K562 (cell line): ENCODE measurements around the gene RBPJL. TPM values are rescaled to one million over a fixed set of nuclear protein-coding genes. Genes with fewer than 3 reads are reported as not detected.
A peak's percentile ranks its signal among the peaks of the same experiment; 100 is the strongest.

ENCODE experiments used
- ATAC-seq: fragments of 200-7000 bp; cut with Tn5 transposase; 3 replicates; pipeline ENCODE4 v1.9.1; 2020; ENCODE audit warnings: moderate library complexity
- BruUV-seq: library from RNA; stranded (reverse); fragments of 400-500 nt; replicated peaks from 2 replicates; lab custom pipeline; 2021; lab: Mats Ljungman, UMichigan
- CTCF ChIA-PET: fragments of 300-600 bp; formaldehyde crosslinking; extraction: SDS; loops from one replicate; lab custom pipeline; 2021; ENCODE audit warnings: low intra/inter-chr PET ratio; lab: Yijun Ruan, JAX
- POLR2A ChIA-PET: fragments of 300-600, 350-650 bp; sonication (Branson Sonifier 250); formaldehyde crosslinking; extraction: SDS; loops from one replicate; lab custom pipeline; 2021; ENCODE audit warnings: antibody characterized with exemption, inconsistent platforms; lab: Yijun Ruan, JAX
- DNase-seq, 4 experiments: peaks; one replicate each; pipeline versions ENCODE4 v3.0.0 to v3.0.0-alpha.2; 2011 to 2018; ENCODE audit warnings: low spot score in 3 of 4, mixed read lengths in 3 of 4; ENCODE audit errors: extremely low read depth in 1 of 4
- FAIRE-seq: peaks from 2 replicates; lab custom pipeline; 2011; peaks lifted over from hg19 to GRCh38; lab: Jason Lieb, UNC
- H2AFZ ChIP-seq: 2 replicates; pipeline ENCODE4 v1.6.0; 2011; ENCODE audit warnings: low read depth, low read length, control low read depth, inconsistent platforms
- H3K27ac ChIP-seq: fragments of 200-600 bp; 3 replicates; pipeline ENCODE4 v1.8.0; 2011; ENCODE audit warnings: low read depth, mild to moderate bottlenecking, control low read depth, inconsistent platforms, low read length, moderate library complexity, mixed read lengths; ENCODE audit errors: extremely low read depth
- H3K27me3 ChIP-seq, 2 experiments: fragments of 300-600 bp in 1 of 2; 2 replicates in 1 of 2; 3 replicates in 1 of 2; pipeline versions ENCODE4 v1.6.0 to v1.8.0; 2011; ENCODE audit warnings: inconsistent platforms in 2 of 2, low read length in 2 of 2, mild to moderate bottlenecking in 1 of 2, mixed read lengths in 1 of 2, moderate library complexity in 1 of 2; ENCODE audit not compliant: control insufficient read depth in 2 of 2, insufficient read depth in 2 of 2
- H3K36me3 ChIP-seq: fragments of 300-600 bp; 3 replicates; pipeline ENCODE4 v1.8.0; 2011; ENCODE audit warnings: mild to moderate bottlenecking, low read length, inconsistent platforms; ENCODE audit not compliant: control insufficient read depth, insufficient read depth
- H3K4me1 ChIP-seq, 2 experiments: fragments of 200-600 bp in 1 of 2; replicated peaks in 1 of 2; 2 replicates in 1 of 2; 3 replicates in 1 of 2; pipeline versions ENCODE4 v1.5.1 to v1.8.0; 2011; ENCODE audit warnings: inconsistent platforms in 2 of 2, low read length in 2 of 2, mild to moderate bottlenecking in 1 of 2, mixed read lengths in 1 of 2, moderate library complexity in 1 of 2; ENCODE audit not compliant: control insufficient read depth in 2 of 2, insufficient read depth in 2 of 2
- H3K4me2 ChIP-seq: 2 replicates; pipeline ENCODE4 v1.6.1; 2011; ENCODE audit warnings: low read length, control low read depth, inconsistent platforms, mixed read lengths; ENCODE audit not compliant: insufficient read depth
- H3K4me3 ChIP-seq: fragments of 200-600 bp; sonication (generic), shearing (Covaris generic); 2 replicates; pipeline ENCODE4 v1.5.1; 2016; ENCODE audit warnings: control low read depth, inconsistent platforms
- H3K79me2 ChIP-seq: fragments of 200-600 bp; 3 replicates; pipeline ENCODE4 v1.8.0; 2011; ENCODE audit warnings: low read length, inconsistent platforms; ENCODE audit not compliant: control insufficient read depth, insufficient read depth
- H3K9ac ChIP-seq, 2 experiments: 2 replicates each; pipeline versions ENCODE4 v1.6.0 to v1.6.1; 2011; ENCODE audit warnings: low read depth in 2 of 2, low read length in 2 of 2, control low read depth in 1 of 2, inconsistent platforms in 1 of 2, mild to moderate bottlenecking in 1 of 2, mixed read lengths in 1 of 2; ENCODE audit not compliant: insufficient read depth in 1 of 2
- H3K9me1 ChIP-seq: one replicate; pipeline ENCODE4 v1.6.0; 2011; ENCODE audit warnings: inconsistent platforms, mild to moderate bottlenecking, low read length, moderate library complexity; ENCODE audit not compliant: control insufficient read depth, insufficient read depth
- H3K9me3 ChIP-seq: replicated peaks from 2 replicates; pipeline ENCODE4 v1.5.1; 2011; ENCODE audit warnings: low read depth, low read length, inconsistent platforms; ENCODE audit not compliant: control insufficient read depth, insufficient read depth
- H4K20me1 ChIP-seq: replicated peaks from 2 replicates; pipeline ENCODE4 v1.6.1; 2011; ENCODE audit warnings: low read length, inconsistent platforms, mixed read lengths; ENCODE audit not compliant: control insufficient read depth, insufficient read depth
- BCOR ChIP-seq: fragments of 450-650 bp; IDR thresholded peaks from 2 replicates; pipeline ENCODE4 v1.6.1; 2016
- C11orf30 ChIP-seq: fragments of 450-650 bp; IDR thresholded peaks from 2 replicates; pipeline ENCODE4 v1.6.1; 2016; ENCODE audit warnings: low read depth, mild to moderate bottlenecking
- FIP1L1 ChIP-seq: fragments of 200-400 bp; formaldehyde crosslinking; IDR thresholded peaks from 2 replicates; pipeline ENCODE4 v1.6.1; 2018; ENCODE audit warnings: mild to moderate bottlenecking, low read depth, low read length; ENCODE audit not compliant: poor library complexity, severe bottlenecking
- FOXJ2 ChIP-seq: fragments of 200-800 bp; sonication (Bioruptor generic); IDR thresholded peaks from 2 replicates; pipeline ENCODE4 v1.6.1; 2016; ENCODE audit warnings: missing genetic modification characterization, missing compliant biosample characterization
- HDAC6 ChIP-seq: IDR thresholded peaks from 2 replicates; pipeline ENCODE4 v1.6.1; 2012; ENCODE audit warnings: low read depth, mild to moderate bottlenecking, control low read depth, inconsistent platforms, low read length, moderate library complexity
- NCOA2 ChIP-seq, 2 experiments: fragments of 450-650 bp; IDR thresholded peaks; 2 replicates each; pipeline ENCODE4 v1.6.1; 2018; ENCODE audit warnings: mild to moderate bottlenecking in 2 of 2, moderate library complexity in 1 of 2; ENCODE audit not compliant: partially characterized antibody in 2 of 2
- NFATC3 ChIP-seq: fragments of 450-650 bp; IDR thresholded peaks from 2 replicates; pipeline ENCODE4 v1.6.1; 2017; ENCODE audit warnings: mild to moderate bottlenecking
- RCOR1 ChIP-seq, 2 experiments: IDR thresholded peaks; 2 replicates each; pipeline ENCODE4 v1.6.1; 2012; ENCODE audit warnings: low read depth in 2 of 2, low read length in 2 of 2, borderline replicate concordance in 1 of 2, improper control_type of control experiment in 1 of 2
- RFX7 ChIP-seq: fragments of 250-450 bp; sonication (Bioruptor Pico); IDR thresholded peaks from 2 replicates; pipeline ENCODE4 v1.5.1; 2021; ENCODE audit warnings: mild to moderate bottlenecking
- STAG1 ChIP-seq: sonication (generic); formaldehyde crosslinking; IDR thresholded peaks from 2 replicates; pipeline ENCODE4 v1.5.0; 2020; ENCODE audit warnings: missing genetic modification reagents, borderline replicate concordance
- STAT5A ChIP-seq: IDR thresholded peaks from 2 replicates; pipeline ENCODE4 v1.6.1; 2012; ENCODE audit warnings: low read length, inconsistent platforms, borderline replicate concordance
- STAT5B ChIP-seq: fragments of 250-450 bp; sonication (Bioruptor Pico); IDR thresholded peaks from 2 replicates; pipeline ENCODE4 v1.8.0; 2021; ENCODE audit warnings: mild to moderate bottlenecking, inconsistent platforms
- TAF15 ChIP-seq: fragments of 200-400 bp; formaldehyde crosslinking; IDR thresholded peaks from 2 replicates; pipeline ENCODE4 v1.6.1; 2017; ENCODE audit warnings: mild to moderate bottlenecking, low read depth, low read length, moderate library complexity
- XRCC5 ChIP-seq: fragments of 200-400 bp; formaldehyde crosslinking; IDR thresholded peaks from 2 replicates; pipeline ENCODE4 v1.6.1; 2017; ENCODE audit warnings: low read depth, mild to moderate bottlenecking, low read length
- ZNF165 ChIP-seq: fragments of 250-450 bp; sonication (Bioruptor Pico); IDR thresholded peaks from 2 replicates; pipeline ENCODE4 v1.4.0; 2020; ENCODE audit warnings: borderline replicate concordance
- ZNF354B ChIP-seq: fragments of 250-450 bp; sonication (Bioruptor Pico); IDR thresholded peaks from 2 replicates; pipeline ENCODE4 v1.4.0; 2020
- WGBS: fragments of 100-300 bp; shearing (Covaris generic); methylation state at CpG from one replicate; pipeline ENCODE4 v1.1.6; 2016; ENCODE audit warnings: low coverage, mixed read lengths; ENCODE audit not compliant: insufficient coverage; ENCODE audit errors: missing lambda C conversion rate; 5-methylcytosine and 5-hydroxymethylcytosine counted together
- in situ Hi-C: fragments of 300-500 bp; cut with MboI; formaldehyde crosslinking; loops from 4 replicates; pipeline ENCODE4 v1.15.0; 2018; ENCODE audit warnings: inconsistent platforms, mixed read lengths
- intact Hi-C: fragments of 100-400 bp; cut with micrococcal nuclease; formaldehyde crosslinking; loops from 2 replicates; pipeline ENCODE4 v1.14.2; 2022
- polyA plus RNA-seq, 8 experiments: library from polyadenylated mRNA; depleted of rRNA in 4 of 8; stranded (reverse) in 5 of 8; unstranded in 3 of 8; fragments of >200 nt; fragmentation: Nextera tagmentation in 2 of 8; fragmentation: Illumina TruSeq in 1 of 8; extraction: Ambion mirVana in 2 of 8; extraction: Trizol in 1 of 8; gene quantifications; 2 replicates each; pipeline versions ENCODE4 v1.2.1 to v1.2.3, GENCODE V29; 2011 to 2014; ENCODE audit warnings: inconsistent platforms in 1 of 8, missing spikeins in 1 of 8
- total RNA-seq, 7 experiments: library from RNA; depleted of rRNA in 6 of 7; stranded (reverse); fragments of >200 nt in 6 of 7; fragmentation: Illumina TruSeq in 2 of 7; extraction: Trizol in 2 of 7; gene quantifications; 2 replicates each; pipeline versions ENCODE4 v1.2.1 to v1.2.3, GENCODE V29; 2011 to 2021; ENCODE audit warnings: low replicate concordance in 1 of 7
- TF ChIP-seq, protein P1 (sequence below): fragments of 450-650 bp; formaldehyde crosslinking; IDR thresholded peaks from 2 replicates; pipeline ENCODE4 v1.4.0; 2020; ENCODE audit warnings: mild to moderate bottlenecking, mixed read lengths
- TF ChIP-seq, protein P2 (sequence below): conservative IDR thresholded peaks from 2 replicates; pipeline ENCODE4 v1.6.1; 2011; ENCODE audit warnings: low read depth, mild to moderate bottlenecking, low read length; ENCODE audit not compliant: control insufficient read depth
- TF ChIP-seq, protein P3 (sequence below): fragments of 450-650 bp; formaldehyde crosslinking; IDR thresholded peaks from 2 replicates; pipeline ENCODE4 v1.4.0; 2022; ENCODE audit warnings: missing genetic modification characterization

RBPJL gene
- total and polyA plus RNA-seq, 9 of the 15 experiments (the other 6 are each of a cell fraction or from before 2014, with no cell fraction given) = not detected

DNA sequence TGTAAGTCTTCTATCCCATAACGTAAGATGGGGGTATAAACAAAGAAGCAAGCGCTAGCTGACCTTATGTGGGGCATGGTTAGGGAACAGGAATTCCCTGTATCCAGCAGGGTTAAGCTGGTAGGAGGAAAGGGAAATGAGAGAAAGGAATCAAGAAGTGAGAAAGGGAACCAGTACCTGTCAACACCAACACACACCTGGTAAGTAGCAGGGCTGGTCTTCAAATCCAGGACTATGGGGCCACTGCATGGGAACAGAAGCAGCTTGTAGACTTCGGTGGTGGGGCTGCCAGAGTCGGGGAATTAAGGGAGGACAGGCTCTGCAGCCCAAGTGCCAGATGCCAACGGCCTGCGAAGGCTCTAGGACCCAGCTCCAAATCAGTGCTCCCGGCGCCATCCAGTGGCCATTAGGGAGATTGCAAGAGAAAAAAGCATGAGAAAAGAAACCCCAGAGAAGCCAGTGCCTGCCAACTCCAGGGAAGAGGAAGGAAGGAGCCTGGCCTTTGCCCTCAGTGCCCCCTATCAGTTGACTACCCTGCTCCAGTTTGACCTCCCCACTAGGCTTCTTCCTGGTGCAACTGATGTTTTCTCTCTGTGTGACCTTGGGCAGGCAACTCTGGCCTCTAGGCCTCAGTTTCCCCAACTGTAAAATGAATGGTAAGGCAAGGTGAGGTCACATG, 15.8 kb upstream of the RBPJL start:
- in situ Hi-C loops (no loop called here), intact Hi-C loops (loop anchor here (2.0 to 5.0 kb wide), 2 partner anchors 54 to 152 kb away; no protein-coding TSS in a partner anchor)
- Histone ChIP-seq H3K4me2 (no peak overlapping the region), H3K9me1 (no peaks in the 10 kb centered on the region), H3K9me3 (peaks cover 3% of the 10 kb centered on the region; the same call in 1 of the 2 replicates), H3K4me3 (no peak overlapping the region), H3K27me3 (peaks cover 12 to 62% of the 10 kb centered on the region in 2 experiments; a peak in 4 of 5 replicates), H3K4me1 (peaks cover 10 to 12% of the 10 kb centered on the region in 2 experiments; a peak in 4 of 5 replicates), H3K79me2 (no peaks in the 10 kb centered on the region), H2AFZ (no peak overlapping the region), H4K20me1 (peaks cover 5% of the 10 kb centered on the region; the same call in 1 of the 2 replicates), H3K9ac (no peak overlapping the region), H3K36me3 (no peaks in the 10 kb centered on the region), H3K27ac (no peak overlapping the region)
- ATAC-seq = peak; percentile 82
- peak; percentile 71 to 79 (median 72) for DNase-seq
- ChIA-PET CTCF (interaction anchor here (0.9 to 2.4 kb wide), 4 partner anchors 152 to 491 kb away, joined by 3 to 7 read pairs (median 5); no protein-coding TSS in a partner anchor), POLR2A (interaction anchor here (0.6 to 0.9 kb wide), 2 partner anchors 19 to 247 kb away, joined by 3 read pairs; no protein-coding TSS in a partner anchor)
- BruUV-seq = no TSS peak
- FAIRE-seq = peak; percentile 74
- WGBS = 13% methylated on average over 7 of the region's 8 CpGs
- TF ChIP-seq, protein P1, sequence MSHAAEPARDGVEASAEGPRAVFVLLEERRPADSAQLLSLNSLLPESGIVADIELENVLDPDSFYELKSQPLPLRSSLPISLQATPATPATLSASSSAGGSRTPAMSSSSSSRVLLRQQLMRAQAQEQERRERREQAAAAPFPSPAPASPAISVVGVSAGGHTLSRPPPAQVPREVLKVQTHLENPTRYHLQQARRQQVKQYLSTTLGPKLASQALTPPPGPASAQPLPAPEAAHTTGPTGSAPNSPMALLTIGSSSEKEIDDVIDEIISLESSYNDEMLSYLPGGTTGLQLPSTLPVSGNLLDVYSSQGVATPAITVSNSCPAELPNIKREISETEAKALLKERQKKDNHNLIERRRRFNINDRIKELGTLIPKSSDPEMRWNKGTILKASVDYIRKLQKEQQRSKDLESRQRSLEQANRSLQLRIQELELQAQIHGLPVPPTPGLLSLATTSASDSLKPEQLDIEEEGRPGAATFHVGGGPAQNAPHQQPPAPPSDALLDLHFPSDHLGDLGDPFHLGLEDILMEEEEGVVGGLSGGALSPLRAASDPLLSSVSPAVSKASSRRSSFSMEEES (CRISPR knock-in tag) = no peak
- TF ChIP-seq NFATC3 (no peak), HDAC6 (no peak), FIP1L1 (no peak), C11orf30 (no peak), RCOR1 (IDR thresholded peaks at IDR 0.05; ENCODE audit: borderline replicate concordance in 1 of 2, low read depth in 2 of 2, low read length in 2 of 2) (no peak), STAT5A (no peak), ZNF354B (CRISPR knock-in tag) (no peak), TAF15 (no peak), STAG1 (CRISPR knock-in tag) (peak; percentile 49; the same call in 1 of the 2 replicates), NCOA2 (IDR thresholded peaks at IDR 0.05; ENCODE audit: partially characterized antibody in 2 of 2) (no peak), ZNF165 (CRISPR knock-in tag) (no peak), RFX7 (CRISPR knock-in tag) (no peak), XRCC5 (peak; percentile 53; the same call in 1 of the 2 replicates), BCOR (peak; percentile 63; the same call in 1 of the 2 replicates), FOXJ2 (tag) (no peak), STAT5B (CRISPR knock-in tag) (no peak)
- TF ChIP-seq, protein P2, sequence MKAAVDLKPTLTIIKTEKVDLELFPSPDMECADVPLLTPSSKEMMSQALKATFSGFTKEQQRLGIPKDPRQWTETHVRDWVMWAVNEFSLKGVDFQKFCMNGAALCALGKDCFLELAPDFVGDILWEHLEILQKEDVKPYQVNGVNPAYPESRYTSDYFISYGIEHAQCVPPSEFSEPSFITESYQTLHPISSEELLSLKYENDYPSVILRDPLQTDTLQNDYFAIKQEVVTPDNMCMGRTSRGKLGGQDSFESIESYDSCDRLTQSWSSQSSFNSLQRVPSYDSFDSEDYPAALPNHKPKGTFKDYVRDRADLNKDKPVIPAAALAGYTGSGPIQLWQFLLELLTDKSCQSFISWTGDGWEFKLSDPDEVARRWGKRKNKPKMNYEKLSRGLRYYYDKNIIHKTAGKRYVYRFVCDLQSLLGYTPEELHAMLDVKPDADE = no peak
- TF ChIP-seq, protein P3, sequence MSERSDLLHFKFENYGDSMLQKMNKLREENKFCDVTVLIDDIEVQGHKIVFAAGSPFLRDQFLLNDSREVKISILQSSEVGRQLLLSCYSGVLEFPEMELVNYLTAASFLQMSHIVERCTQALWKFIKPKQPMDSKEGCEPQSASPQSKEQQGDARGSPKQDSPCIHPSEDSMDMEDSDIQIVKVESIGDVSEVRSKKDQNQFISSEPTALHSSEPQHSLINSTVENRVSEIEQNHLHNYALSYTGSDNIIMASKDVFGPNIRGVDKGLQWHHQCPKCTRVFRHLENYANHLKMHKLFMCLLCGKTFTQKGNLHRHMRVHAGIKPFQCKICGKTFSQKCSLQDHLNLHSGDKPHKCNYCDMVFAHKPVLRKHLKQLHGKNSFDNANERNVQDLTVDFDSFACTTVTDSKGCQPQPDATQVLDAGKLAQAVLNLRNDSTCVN = no peak
